ENCODE data around the gene LIMK1. TPM values are rescaled to one million over a fixed set of nuclear protein-coding genes. Genes with fewer than 3 reads are reported as not detected.
A peak's percentile ranks its signal among the peaks of the same experiment; 100 is the strongest.

The LIMK1 gene
- total and polyA plus RNA-seq, 2 experiments from 2014 or later: 15.6 to 54.4 TPM

DNA sequence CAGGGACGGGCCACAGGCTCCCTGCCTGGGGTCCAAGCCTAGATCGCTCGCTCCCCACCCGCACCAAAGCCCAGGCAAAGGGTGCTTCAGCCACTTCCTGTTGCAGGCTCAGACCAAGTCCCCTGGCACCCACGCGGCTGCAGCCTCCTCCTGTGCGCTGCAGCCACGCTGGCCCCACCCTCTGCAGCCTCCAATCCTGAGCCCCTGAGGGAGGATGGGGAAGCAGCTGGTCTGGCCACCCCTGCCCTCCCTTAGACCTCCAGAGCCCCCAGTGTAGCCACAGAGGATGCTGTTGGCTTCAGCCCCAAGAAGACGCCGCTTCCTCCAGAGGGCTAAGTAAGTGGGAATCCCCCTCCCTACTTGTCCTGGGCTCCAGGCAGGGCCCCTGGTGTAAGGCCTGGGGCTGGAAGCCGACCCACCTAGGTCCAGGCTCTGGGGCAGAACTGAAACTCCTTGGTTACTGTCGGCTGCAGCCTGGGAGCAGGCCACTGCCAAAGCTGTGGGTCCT lies 9.4 kb downstream of the LIMK1 start:
- no peak overlapping the region for H3K27ac ChIP-seq

DNA sequence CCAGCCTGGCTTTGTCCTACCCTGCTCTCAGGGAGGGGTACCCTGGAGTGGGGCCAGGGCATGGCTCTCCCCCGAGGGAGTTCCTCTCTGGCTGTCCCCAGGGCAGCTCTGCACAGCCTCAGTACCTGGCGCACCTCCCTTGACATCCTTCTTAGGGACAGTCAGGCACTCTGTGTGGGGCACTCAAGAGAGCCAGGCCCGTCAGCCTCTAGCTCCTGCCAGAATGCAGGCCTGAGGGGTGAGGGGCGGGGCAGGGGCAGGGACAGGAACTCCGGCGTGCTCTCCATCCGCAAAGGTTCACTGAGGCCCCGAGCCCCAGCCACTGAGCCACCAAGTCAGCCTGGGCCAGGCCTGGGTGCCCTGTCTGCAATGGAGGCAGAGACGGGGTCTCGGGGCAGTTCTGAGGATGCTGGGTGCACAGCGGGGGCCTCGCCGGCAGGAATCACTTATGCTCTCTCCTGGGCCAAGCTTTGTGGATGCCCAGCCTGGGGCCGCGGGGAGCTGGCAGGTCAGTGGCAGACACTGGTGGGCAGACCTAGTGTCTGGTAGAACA lies 10.1 kb downstream of the LIMK1 start:
- DNase-seq (ENCODE audit: low read depth in 1 of 2, low spot score in 1 of 2): no peak
- H3K27me3 ChIP-seq: no peaks in the 10 kb centered on the region
- peaks cover 16% of the 10 kb centered on the region for H3K4me1 ChIP-seq (ENCODE audit: low read depth)
- H3K9me3 ChIP-seq (ENCODE audit: low read depth): no peaks in the 10 kb centered on the region
- TF ChIP-seq, protein P1, sequence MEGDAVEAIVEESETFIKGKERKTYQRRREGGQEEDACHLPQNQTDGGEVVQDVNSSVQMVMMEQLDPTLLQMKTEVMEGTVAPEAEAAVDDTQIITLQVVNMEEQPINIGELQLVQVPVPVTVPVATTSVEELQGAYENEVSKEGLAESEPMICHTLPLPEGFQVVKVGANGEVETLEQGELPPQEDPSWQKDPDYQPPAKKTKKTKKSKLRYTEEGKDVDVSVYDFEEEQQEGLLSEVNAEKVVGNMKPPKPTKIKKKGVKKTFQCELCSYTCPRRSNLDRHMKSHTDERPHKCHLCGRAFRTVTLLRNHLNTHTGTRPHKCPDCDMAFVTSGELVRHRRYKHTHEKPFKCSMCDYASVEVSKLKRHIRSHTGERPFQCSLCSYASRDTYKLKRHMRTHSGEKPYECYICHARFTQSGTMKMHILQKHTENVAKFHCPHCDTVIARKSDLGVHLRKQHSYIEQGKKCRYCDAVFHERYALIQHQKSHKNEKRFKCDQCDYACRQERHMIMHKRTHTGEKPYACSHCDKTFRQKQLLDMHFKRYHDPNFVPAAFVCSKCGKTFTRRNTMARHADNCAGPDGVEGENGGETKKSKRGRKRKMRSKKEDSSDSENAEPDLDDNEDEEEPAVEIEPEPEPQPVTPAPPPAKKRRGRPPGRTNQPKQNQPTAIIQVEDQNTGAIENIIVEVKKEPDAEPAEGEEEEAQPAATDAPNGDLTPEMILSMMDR (IDR thresholded peaks at IDR 0.05; ENCODE audit: low read depth, low read length): no peak
- peaks cover 3% of the 10 kb centered on the region for H3K36me3 ChIP-seq
- peak overlapping the region; percentile 71 for H3K27ac ChIP-seq
- no peak overlapping the region for H3K4me3 ChIP-seq

More for the DNA sequence above, 9.4 kb downstream of the LIMK1 start:
- Histone ChIP-seq H3K4me1 (ENCODE audit: low read depth) (peaks cover 16% of the 10 kb centered on the region), H3K36me3 (peaks cover 3% of the 10 kb centered on the region), H3K9me3 (ENCODE audit: low read depth) (no peaks in the 10 kb centered on the region), H3K4me3 (no peak overlapping the region), H3K27me3 (no peaks in the 10 kb centered on the region)
- peak in 1 of 2 donors; percentile 39 for DNase-seq (ENCODE audit: low read depth in 1 of 2, low spot score in 1 of 2)
- TF ChIP-seq, protein P1 (IDR thresholded peaks at IDR 0.05; ENCODE audit: low read depth, low read length): no peak

DNA sequence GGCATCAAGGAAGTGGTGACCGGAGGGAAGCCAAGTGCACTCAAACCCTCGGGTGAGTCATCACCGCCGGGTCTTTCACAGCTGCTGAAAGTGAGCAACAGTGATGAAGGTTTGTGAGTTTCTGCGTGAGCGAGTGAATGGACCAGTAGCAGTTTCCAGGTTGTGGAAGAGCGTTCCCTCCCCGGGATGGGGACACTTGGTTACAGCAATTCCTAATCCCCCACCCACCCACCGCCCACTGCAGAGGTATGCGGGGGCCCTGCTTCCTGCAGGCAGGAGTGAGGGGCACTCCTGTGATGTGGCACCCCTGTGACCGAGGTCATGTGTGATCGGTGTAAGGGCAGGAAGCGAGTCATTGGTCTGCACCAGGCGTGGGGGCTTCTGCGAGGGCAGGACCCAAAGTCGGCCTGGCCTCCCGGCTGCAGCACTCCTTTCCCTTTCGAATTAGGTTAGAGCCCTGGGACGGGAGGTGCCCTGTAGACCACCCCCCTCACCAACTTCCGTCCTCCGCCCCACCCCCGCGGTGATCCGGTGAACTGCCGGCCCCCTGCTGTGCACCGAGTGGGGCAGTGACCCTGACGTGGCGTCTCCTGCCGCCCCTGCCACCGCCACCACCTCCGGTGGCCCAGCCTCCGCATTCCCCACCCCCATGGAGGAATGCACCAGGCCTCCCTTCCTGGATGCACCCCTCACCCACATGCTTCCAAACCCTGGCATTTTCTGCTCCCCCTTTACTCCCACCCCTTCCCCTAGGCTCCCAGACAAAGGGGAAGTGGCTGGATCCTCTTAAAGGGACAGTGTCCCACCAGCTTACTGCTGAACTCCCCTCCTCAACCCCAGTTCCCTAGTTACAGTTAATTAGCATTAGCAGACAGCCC lies 10.9 kb downstream of the LIMK1 start:
- DNase-seq (ENCODE audit: low read depth in 1 of 2, low spot score in 1 of 2): peak; percentile 35 to 88
- H3K27ac ChIP-seq: peak overlapping the region; percentile 71

DNA sequence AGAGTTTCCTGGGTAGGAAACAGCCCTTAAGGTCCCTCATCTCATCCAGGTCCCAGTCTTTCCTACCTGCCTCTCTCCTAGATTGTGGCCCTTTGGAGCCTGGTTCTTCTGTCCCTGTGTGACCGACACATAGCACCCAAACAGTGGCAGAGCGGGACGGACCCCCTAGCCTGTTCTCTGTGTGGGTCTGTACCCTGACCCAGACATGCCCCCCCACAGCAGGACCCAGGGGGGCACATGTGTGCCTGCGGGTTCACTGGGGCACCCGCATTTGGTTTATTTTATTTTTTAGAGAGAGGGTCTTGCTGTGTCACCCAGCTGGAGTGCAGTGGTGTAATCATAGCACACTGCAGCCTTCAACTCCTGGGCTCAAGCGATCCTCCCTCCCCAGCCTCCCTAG lies 11.5 kb downstream of the LIMK1 start:
- H3K27ac ChIP-seq: peak overlapping the region; percentile 71

More for the DNA sequence above, 10.9 kb downstream of the LIMK1 start:
- H3K4me1 ChIP-seq (ENCODE audit: low read depth): peaks cover 16% of the 10 kb centered on the region
- H3K36me3 ChIP-seq: peaks cover 9% of the 10 kb centered on the region
- no peaks in the 10 kb centered on the region for H3K27me3 ChIP-seq
- H3K9me3 ChIP-seq (ENCODE audit: low read depth): no peaks in the 10 kb centered on the region
- H3K4me3 ChIP-seq: peak overlapping the region; percentile 17
- TF ChIP-seq, protein P1 (IDR thresholded peaks at IDR 0.05; ENCODE audit: low read depth, low read length): no peak

DNA sequence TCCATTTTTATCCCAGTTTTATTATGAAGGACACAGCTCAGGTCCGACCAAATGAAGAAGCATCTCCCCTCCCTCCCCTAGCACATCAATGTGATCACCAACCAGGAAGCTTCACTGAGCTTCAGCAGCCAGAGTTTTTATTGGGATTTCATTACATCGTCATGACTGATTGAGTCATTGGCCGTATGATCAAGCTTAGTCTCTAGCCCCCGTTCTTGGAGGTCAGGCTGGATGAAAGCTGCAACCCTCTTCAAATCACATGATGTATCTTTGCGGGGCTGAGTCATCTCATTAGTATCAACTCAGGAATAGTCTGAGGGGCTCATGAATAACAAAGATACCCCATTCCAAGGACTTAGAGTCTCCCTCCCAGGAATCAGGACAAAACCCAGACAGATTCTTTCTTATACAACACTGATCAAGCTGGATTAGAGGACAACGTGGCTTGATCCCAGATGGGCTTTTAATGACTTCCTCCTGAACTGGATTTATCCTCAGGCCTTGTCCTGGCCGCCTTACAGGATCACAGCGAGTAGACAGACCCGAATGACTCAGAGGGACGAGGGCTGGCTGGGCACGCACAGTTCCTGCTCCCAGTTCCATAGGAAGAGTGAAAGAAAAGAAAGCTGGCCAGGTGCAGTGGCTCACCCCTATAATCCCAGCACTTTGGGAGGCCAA lies 14.5 kb downstream of the LIMK1 start:
- peaks cover 16% of the 10 kb centered on the region for H3K4me1 ChIP-seq (ENCODE audit: low read depth)
- peaks cover 12% of the 10 kb centered on the region for H3K36me3 ChIP-seq
- no peak overlapping the region for H3K4me3 ChIP-seq
- peak in 1 of 2 donors; percentile 78 for DNase-seq (ENCODE audit: low read depth in 1 of 2, low spot score in 1 of 2)
- no peaks in the 10 kb centered on the region for H3K9me3 ChIP-seq (ENCODE audit: low read depth)
- TF ChIP-seq, protein P1 (IDR thresholded peaks at IDR 0.05; ENCODE audit: low read depth, low read length): no peak
- H3K27me3 ChIP-seq: no peaks in the 10 kb centered on the region
- no peak overlapping the region for H3K27ac ChIP-seq

More for the DNA sequence above, 11.5 kb downstream of the LIMK1 start:
- Histone ChIP-seq H3K9me3 (ENCODE audit: low read depth) (no peaks in the 10 kb centered on the region), H3K4me3 (no peak overlapping the region), H3K27me3 (no peaks in the 10 kb centered on the region), H3K36me3 (peaks cover 11% of the 10 kb centered on the region), H3K4me1 (ENCODE audit: low read depth) (peaks cover 16% of the 10 kb centered on the region)
- TF ChIP-seq, protein P1 (IDR thresholded peaks at IDR 0.05; ENCODE audit: low read depth, low read length): no peak
- no peak for DNase-seq (ENCODE audit: low read depth in 1 of 2, low spot score in 1 of 2)
